Activated naive CD8-positive, alpha-beta T cell treated with anti-CD3 and anti-CD28 coated beads, Interleukin-2, amount 10 ng/mL, durations not matched to agents 7 days and 5 days (primary cell): ENCODE data around the gene FTCD. TPM values are rescaled to one million over a fixed set of nuclear protein-coding genes. Genes with fewer than 3 reads are reported as not detected.
"Not testable (repeated sequence)": the region's sequence is repeated elsewhere in the genome, so short reads cannot be mapped to it uniquely, and the experiment has no call there.

Experiments
- ATAC-seq: fragments of 150-1000 bp; cut with Tn5 transposase; one replicate; pipeline ENCODE4 v1.10.0; 2021; ENCODE audit warnings: low read depth, moderate library complexity
- POLR2A ChIA-PET: fragments of 350-600 bp; sonication (Branson Sonifier 250); formaldehyde crosslinking; loops from one replicate; lab custom pipeline; 2021; ENCODE audit warnings: antibody characterized with exemption; lab: Charles Lee
- DNase-seq: peaks from one replicate; pipeline ENCODE4 v3.0.0; 2021
- H3K27ac Mint-ChIP-seq: one replicate; pipeline ENCODE4 v1.8.0; 2022; ENCODE audit warnings: mild to moderate bottlenecking, mixed read lengths
- H3K27me3 Mint-ChIP-seq: one replicate; pipeline ENCODE4 v1.8.0; 2022; ENCODE audit warnings: mild to moderate bottlenecking, moderate library complexity, mixed read lengths
- H3K36me3 Mint-ChIP-seq: one replicate; pipeline ENCODE4 v1.8.0; 2021; ENCODE audit warnings: mild to moderate bottlenecking, mixed read lengths
- H3K4me1 Mint-ChIP-seq: one replicate; pipeline ENCODE4 v1.8.0; 2021; ENCODE audit warnings: mixed read lengths
- H3K4me3 Mint-ChIP-seq: one replicate; pipeline ENCODE4 v1.8.0; 2022; ENCODE audit warnings: mild to moderate bottlenecking, moderate library complexity, mixed read lengths
- H3K9me3 Mint-ChIP-seq: one replicate; pipeline ENCODE4 v1.8.0; 2021; ENCODE audit warnings: mixed read lengths
- total RNA-seq, 2 experiments: library from RNA; stranded (reverse); gene quantifications; one replicate each; pipeline ENCODE4 v1.2.3, GENCODE V29; 2021

FTCD gene
- total RNA-seq: 1 to 10 TPM in 1 of 2 experiments, under 1 TPM in 1; 0.65 to 1.3 TPM

GRCh38 chr21:46155514-46156377 is at the start of gene FTCD:
Gene FTCD, minus strand, starts transcription at chr21:46155579. Its CDS starts 56 bp downstream, at chr21:46155523.
- H3K27me3 Mint-ChIP-seq: no peaks in the 10 kb centered on the region
- H3K36me3 Mint-ChIP-seq: no peaks in the 10 kb centered on the region
- DNase-seq: peak; percentile 24
- no peak for ATAC-seq
- no peak within 1 kb of the TSS for H3K4me3 Mint-ChIP-seq
- H3K27ac Mint-ChIP-seq: no peak within 1 kb of the TSS
- no peaks in the 10 kb centered on the region for H3K9me3 Mint-ChIP-seq
- no peaks in the 10 kb centered on the region for H3K4me1 Mint-ChIP-seq
- POLR2A ChIA-PET: no interaction called here

DNA sequence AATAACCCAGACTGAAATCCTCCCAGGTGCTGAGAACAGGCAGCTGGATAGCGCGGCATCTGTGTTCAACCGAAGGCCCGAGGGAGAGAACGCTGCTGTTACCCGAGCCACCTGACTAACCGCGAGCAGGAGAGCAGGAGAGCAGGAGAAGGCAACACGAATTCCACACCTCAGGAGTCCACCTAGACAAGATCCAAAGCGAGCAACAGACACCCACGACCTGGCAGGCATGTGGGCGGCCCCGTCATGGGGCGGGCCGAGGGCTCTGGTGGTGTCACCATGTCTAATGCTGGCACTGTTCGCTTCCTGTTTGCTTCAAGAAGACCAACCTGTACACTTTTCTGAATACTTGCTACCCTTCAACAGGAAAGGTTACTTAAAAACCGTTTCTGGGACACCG is 49.8 kb upstream of the FTCD start:
- Mint-ChIP-seq H3K27me3 (no peaks in the 10 kb centered on the region), H3K4me3 (no peak overlapping the region), H3K27ac (no peak overlapping the region), H3K9me3 (no peaks in the 10 kb centered on the region), H3K4me1 (no peaks in the 10 kb centered on the region), H3K36me3 (peaks cover 11% of the 10 kb centered on the region)
- DNase-seq (no peak), ATAC-seq (no peak)
- POLR2A ChIA-PET: no interaction called here

DNA sequence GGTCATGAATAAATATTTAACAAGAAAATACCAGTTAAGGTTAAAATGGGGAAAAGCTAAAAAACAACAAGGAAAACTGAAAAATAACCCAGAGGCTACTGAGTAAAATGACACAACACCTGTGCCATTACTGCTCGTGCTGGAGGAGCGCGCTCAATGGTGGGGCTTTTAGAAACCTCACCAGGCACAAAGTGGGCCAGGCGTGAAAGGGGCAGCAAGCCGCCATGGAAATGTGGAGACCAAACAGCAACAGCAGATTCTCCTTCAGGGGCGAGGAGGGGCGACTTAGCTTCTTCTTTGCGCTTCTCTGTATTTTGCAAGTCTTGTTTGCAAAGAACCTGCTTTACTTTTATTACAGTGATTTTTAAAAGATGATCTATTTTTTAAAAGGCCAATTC is 47.8 kb upstream of the FTCD start:
- POLR2A ChIA-PET: no interaction called here
- Mint-ChIP-seq H3K9me3 (no peaks in the 10 kb centered on the region), H3K36me3 (peaks cover 16% of the 10 kb centered on the region), H3K4me1 (no peaks in the 10 kb centered on the region), H3K27ac (no peak overlapping the region), H3K4me3 (no peak overlapping the region), H3K27me3 (no peaks in the 10 kb centered on the region)
- DNase-seq (no peak), ATAC-seq (no peak)

DNA sequence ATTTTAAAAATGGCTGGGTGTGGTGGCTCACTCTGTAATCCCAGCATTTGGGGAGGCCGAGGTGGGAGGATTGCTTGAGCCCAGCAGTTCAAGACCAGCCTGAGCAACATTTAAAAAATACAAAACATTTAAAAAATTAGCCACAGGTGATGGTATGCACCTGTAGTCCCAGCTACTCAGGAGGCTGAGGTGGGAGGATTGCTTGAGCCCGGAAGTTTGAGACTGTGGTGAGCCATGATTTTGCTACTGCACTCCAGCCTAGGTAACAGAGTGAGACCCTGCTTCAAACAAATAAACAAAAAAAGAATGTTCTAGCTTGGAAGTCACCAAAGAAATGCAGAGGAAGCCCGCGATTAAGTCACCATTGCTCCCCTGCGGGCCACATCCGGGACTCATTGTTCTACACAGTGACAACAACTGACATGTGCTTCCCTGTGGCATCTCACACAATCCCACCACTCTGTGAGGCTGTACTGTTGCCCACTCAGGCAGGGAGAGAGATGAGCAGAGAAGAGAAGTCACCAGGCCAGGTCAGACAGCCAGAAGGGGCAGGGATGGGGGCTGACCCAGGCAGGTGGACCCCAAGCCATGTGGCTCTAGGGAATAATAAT is 47.3 kb upstream of the FTCD start:
- DNase-seq (no peak), ATAC-seq (no peak)
- Mint-ChIP-seq H3K9me3 (no peaks in the 10 kb centered on the region), H3K4me1 (no peaks in the 10 kb centered on the region), H3K36me3 (peaks cover 17% of the 10 kb centered on the region), H3K27ac (no peak overlapping the region), H3K27me3 (no peaks in the 10 kb centered on the region), H3K4me3 (no peak overlapping the region)
- POLR2A ChIA-PET: no interaction called here

GRCh38 chr21:46200877-46201803 is 45.8 kb upstream of the FTCD start:
- not testable (repeated sequence) for ATAC-seq, H3K4me3 Mint-ChIP-seq, H3K27me3 Mint-ChIP-seq, DNase-seq, H3K27ac Mint-ChIP-seq, H3K4me1 Mint-ChIP-seq, H3K9me3 Mint-ChIP-seq
- peaks cover 17% of the 10 kb centered on the region for H3K36me3 Mint-ChIP-seq
- POLR2A ChIA-PET: interaction anchor here (0.7 kb wide), 1 partner anchor 1583 kb away, joined by 3 read pairs; no protein-coding TSS in a partner anchor

- Mint-ChIP-seq H3K4me3 (no peak overlapping the region), H3K4me1 (peaks cover 2% of the 10 kb centered on the region), H3K27ac (no peak overlapping the region), H3K36me3 (peaks cover 17% of the 10 kb centered on the region), H3K9me3 (no peaks in the 10 kb centered on the region), H3K27me3 (no peaks in the 10 kb centered on the region)
- ATAC-seq (no peak), DNase-seq (no peak)
- POLR2A ChIA-PET: no interaction called here
These were observed 44.3 kb upstream of the FTCD start for GRCh38 chr21:46199436-46200373.

GRCh38 chr21:46196733-46197132 is 41.4 kb upstream of the FTCD start:
- no peak for DNase-seq
- Mint-ChIP-seq H3K9me3 (no peaks in the 10 kb centered on the region), H3K4me1 (peaks cover 2% of the 10 kb centered on the region), H3K27me3 (no peaks in the 10 kb centered on the region), H3K36me3 (peaks cover 27% of the 10 kb centered on the region), H3K4me3 (no peak overlapping the region), H3K27ac (no peak overlapping the region)
- POLR2A ChIA-PET: no interaction called here
- ATAC-seq: no peak

- no peaks in the 10 kb centered on the region for H3K9me3 Mint-ChIP-seq
- H3K27ac Mint-ChIP-seq: no peak overlapping the region
- peaks cover 25% of the 10 kb centered on the region for H3K36me3 Mint-ChIP-seq
- DNase-seq (no peak), ATAC-seq (no peak)
- no peaks in the 10 kb centered on the region for H3K27me3 Mint-ChIP-seq
- H3K4me1 Mint-ChIP-seq: peaks cover 2% of the 10 kb centered on the region
- H3K4me3 Mint-ChIP-seq: no peak overlapping the region
- POLR2A ChIA-PET: no interaction called here
These were observed 40.3 kb upstream of the FTCD start for GRCh38 chr21:46195595-46196195.

DNA sequence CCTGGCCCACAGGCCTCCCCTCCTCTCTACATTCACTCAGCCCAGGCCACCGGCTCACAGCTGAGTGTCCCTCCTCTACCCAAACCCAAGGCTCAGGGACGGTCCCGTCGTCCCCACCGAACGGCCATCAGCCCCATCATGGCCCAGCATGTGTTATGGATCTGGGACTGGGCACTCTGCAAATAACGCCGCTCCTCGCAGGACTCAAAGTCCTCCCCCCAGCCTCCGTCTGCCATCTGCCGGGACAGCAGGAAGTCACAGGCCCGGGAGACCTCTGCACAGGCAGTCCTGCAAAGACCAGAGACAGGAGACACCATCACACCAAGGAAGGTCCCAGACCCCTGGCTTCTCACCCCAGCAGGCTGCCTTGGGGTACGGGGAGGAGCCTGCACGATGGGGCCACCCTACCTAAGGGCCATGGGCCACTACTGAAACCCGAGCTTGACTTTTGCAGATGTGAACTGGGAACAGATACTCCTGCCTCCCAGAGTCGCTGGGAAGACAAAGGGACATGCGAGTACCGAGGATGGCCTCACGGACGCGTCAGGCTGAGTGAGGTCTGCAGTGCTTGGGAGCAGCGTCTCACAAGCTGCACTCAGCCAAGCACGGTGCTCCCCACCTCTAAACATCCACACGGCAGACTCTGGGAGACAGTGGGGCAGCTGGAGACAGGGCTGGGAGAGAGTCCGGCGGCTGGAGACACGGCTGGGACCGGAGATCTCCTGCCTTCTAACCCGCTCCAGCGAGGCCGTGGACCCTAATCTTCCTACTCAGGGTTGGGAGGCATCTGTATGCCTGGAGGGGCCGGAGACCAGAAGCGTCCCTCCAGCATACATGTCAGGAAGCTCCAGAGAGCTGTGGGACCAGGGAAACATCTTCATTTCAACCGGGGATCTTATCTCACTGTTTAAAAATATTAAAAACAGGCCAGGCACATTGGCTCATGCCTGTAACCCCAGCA is 39.3 kb upstream of the FTCD start:
- no peak for DNase-seq
- Mint-ChIP-seq H3K4me1 (peaks cover 2% of the 10 kb centered on the region), H3K4me3 (no peak overlapping the region), H3K27me3 (no peaks in the 10 kb centered on the region), H3K27ac (no peak overlapping the region), H3K36me3 (peaks cover 20% of the 10 kb centered on the region), H3K9me3 (no peaks in the 10 kb centered on the region)
- ATAC-seq: no peak
- POLR2A ChIA-PET: no interaction called here

DNA sequence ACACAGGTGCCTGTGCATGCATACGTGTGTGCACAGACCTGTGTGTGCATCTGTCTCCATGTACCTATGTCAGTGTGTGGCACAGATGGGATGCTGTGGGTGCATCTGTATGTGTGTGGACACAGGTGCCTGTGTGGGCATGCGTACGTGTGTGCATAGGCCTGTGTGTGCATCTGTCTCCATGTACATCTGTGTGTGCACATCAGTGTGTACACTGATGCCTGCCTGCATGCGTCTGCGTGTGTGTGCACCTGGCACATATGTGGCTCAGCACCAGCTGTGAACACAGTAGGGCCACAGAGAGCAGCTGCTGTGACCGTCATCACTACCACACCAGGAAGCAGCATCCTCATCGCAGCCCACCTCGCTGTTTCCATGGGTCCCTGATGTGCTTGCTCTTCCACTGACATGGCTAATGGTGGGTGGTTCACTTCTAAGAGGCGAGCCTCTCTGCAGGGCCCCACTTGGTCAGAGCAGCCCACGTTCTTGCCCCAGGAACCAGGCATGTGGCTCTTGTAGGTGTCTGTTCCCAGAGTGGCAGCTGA is 38.5 kb upstream of the FTCD start:
- DNase-seq: no peak
- Mint-ChIP-seq H3K4me3 (no peak overlapping the region), H3K9me3 (no peaks in the 10 kb centered on the region), H3K4me1 (peaks cover 2% of the 10 kb centered on the region), H3K27ac (no peak overlapping the region), H3K27me3 (no peaks in the 10 kb centered on the region), H3K36me3 (peaks cover 16% of the 10 kb centered on the region)
- POLR2A ChIA-PET: no interaction called here
- ATAC-seq: no peak
